ENCODE measurements around the gene EN2. TPM values are rescaled to one million over a fixed set of nuclear protein-coding genes. Genes with fewer than 3 reads are reported as not detected.

EN2 gene
- total RNA-seq, 2 experiments from 2014 or later, result not detected

DNA sequence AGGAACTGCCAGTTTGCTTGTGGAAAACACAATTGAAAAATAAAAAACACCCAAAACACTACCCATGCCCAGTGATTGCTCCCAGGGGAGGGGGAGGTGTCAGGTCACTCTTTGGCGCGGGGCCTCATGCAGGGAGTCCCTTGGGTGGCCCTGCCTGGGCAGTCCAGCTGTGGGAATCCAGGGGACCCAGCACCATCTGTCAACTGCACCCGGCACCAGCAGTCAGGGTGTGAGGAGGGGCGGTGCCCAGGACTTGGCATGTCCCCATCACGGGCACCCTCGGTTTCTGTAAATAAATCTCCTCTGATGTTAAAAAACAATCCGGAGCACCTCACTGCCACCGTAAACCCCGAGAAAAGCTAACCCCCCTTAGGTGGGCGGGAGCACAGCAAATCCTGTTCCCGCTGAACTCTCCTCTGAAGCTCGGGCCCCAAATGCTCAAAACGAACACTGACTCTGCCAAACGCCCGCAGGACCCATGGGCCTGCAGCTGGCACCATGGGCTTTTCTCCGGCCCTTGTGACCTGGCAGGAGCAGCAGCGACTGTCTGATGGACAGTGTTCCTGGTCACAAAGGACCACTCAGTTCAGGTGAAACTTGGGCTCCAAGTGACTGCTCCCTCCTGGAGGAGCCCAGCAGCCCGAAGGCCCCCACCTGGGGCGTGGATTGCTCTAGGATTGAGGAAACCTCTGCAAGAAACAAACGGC, 18.5 kb upstream of the EN2 start:
- TF ChIP-seq, protein P1, sequence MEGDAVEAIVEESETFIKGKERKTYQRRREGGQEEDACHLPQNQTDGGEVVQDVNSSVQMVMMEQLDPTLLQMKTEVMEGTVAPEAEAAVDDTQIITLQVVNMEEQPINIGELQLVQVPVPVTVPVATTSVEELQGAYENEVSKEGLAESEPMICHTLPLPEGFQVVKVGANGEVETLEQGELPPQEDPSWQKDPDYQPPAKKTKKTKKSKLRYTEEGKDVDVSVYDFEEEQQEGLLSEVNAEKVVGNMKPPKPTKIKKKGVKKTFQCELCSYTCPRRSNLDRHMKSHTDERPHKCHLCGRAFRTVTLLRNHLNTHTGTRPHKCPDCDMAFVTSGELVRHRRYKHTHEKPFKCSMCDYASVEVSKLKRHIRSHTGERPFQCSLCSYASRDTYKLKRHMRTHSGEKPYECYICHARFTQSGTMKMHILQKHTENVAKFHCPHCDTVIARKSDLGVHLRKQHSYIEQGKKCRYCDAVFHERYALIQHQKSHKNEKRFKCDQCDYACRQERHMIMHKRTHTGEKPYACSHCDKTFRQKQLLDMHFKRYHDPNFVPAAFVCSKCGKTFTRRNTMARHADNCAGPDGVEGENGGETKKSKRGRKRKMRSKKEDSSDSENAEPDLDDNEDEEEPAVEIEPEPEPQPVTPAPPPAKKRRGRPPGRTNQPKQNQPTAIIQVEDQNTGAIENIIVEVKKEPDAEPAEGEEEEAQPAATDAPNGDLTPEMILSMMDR (IDR thresholded peaks at IDR 0.05), result no peak
- Mint-ChIP-seq H3K36me3 (ENCODE audit: low read depth) (no peaks in the 10 kb centered on the region), H3K27me3 (peaks cover 85% of the 10 kb centered on the region), H3K9me3 (peaks cover 2% of the 10 kb centered on the region), H3K4me1 (ENCODE audit: low read depth) (no peaks in the 10 kb centered on the region), H3K4me3 (no peak overlapping the region), H3K27ac (no peak overlapping the region)
- no peak for ATAC-seq (ENCODE audit: poor library complexity)
- Histone ChIP-seq H3K36me3 (ENCODE audit: insufficient read depth, low read length) (no peaks in the 10 kb centered on the region), H3K4me1 (ENCODE audit: insufficient read depth, low read length) (no peaks in the 10 kb centered on the region), H3K4me3 (ENCODE audit: low read length) (no peak overlapping the region), H3K27ac (ENCODE audit: low read depth in 1 of 2, low read length in 2 of 2) (no peak overlapping the region), H3K9me3 (ENCODE audit: control insufficient read depth in 1 of 2, insufficient read depth in 1 of 2, low read length in 2 of 2) (peaks cover 0 to 15% of the 10 kb centered on the region in 2 experiments), H3K27me3 (ENCODE audit: control insufficient read depth in 1 of 2, insufficient read depth in 2 of 2, low read length in 2 of 2) (peaks cover 27 to 45% of the 10 kb centered on the region in 2 experiments)
- intact Hi-C loops (cut with DNase I, micrococcal nuclease), result no loop called here
- no peak for DNase-seq
- ChIA-PET POLR2A (no interaction called here), CTCF (no interaction called here)

DNA sequence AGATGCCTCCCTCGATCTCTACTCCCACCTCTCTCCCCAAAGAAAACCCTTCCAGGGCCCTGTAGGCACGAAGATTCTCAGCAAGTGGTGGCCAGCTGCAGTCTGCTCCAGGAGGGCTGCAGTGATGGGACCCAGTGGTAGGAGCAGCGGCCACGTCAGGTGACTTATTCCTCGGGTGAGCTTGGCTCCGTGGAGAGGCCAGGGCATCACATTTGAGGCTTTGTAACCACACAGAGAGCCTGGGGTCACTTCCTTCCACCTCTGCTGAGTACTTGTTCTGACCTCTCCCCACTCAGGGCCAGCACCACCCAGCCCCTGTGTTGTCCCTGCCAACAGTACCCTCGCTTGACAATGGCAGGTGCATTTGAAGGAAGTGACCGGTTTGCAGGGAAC, 17.9 kb upstream of the EN2 start:
- CTCF ChIA-PET, result no interaction called here

DNA sequence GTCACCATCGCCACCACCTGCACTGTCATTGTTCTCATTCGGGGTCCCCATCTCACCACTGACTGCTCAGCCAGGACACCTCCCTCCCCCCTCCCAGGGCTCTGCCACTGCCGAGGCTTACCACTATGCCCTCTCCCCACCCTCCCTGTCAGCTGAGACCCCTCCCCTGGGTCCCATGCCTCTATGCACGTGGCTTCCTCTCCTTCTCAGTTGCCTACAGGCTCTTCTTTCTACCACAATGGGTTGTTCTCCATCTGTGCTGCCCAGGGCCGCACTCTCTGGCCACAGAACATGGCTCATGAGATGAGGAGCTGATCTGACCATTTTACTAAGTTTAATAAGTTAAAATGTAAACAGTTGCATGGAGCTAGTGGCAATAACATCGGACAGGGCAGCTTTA, 16.1 kb upstream of the EN2 start:
- POLR2A ChIA-PET, result no interaction called here
- Histone ChIP-seq H3K4me1 (ENCODE audit: insufficient read depth, low read length) (no peaks in the 10 kb centered on the region), H3K36me3 (ENCODE audit: insufficient read depth, low read length) (no peaks in the 10 kb centered on the region), H3K4me3 (ENCODE audit: low read length) (no peak overlapping the region), H3K27me3 (ENCODE audit: control insufficient read depth in 1 of 2, insufficient read depth in 2 of 2, low read length in 2 of 2) (peaks cover 20 to 30% of the 10 kb centered on the region in 2 experiments), H3K9me3 (ENCODE audit: control insufficient read depth in 1 of 2, insufficient read depth in 1 of 2, low read length in 2 of 2) (peaks cover 0 to 15% of the 10 kb centered on the region in 2 experiments), H3K27ac (ENCODE audit: low read depth in 1 of 2, low read length in 2 of 2) (no peak overlapping the region)
- ATAC-seq (ENCODE audit: poor library complexity), result no peak
- no peaks in the 10 kb centered on the region for H3K36me3 Mint-ChIP-seq (ENCODE audit: low read depth)
- DNase-seq, result no peak
- TF ChIP-seq, protein P1 (IDR thresholded peaks at IDR 0.05), result no peak
- intact Hi-C loops (cut with DNase I, micrococcal nuclease), result no loop called here
- no peaks in the 10 kb centered on the region for H3K4me1 Mint-ChIP-seq (ENCODE audit: low read depth)
- H3K27me3 Mint-ChIP-seq, result peaks cover 80% of the 10 kb centered on the region
- no peak overlapping the region for H3K4me3 Mint-ChIP-seq
- H3K27ac Mint-ChIP-seq, result no peak overlapping the region
- no peaks in the 10 kb centered on the region for H3K9me3 Mint-ChIP-seq
- CTCF ChIA-PET, result no interaction called here

More for the DNA sequence above, 17.9 kb upstream of the EN2 start:
- peaks cover 27 to 45% of the 10 kb centered on the region in 2 experiments for H3K27me3 ChIP-seq (ENCODE audit: control insufficient read depth in 1 of 2, insufficient read depth in 2 of 2, low read length in 2 of 2)
- Mint-ChIP-seq H3K4me3 (no peak overlapping the region), H3K4me1 (ENCODE audit: low read depth) (no peaks in the 10 kb centered on the region), H3K9me3 (peaks cover 2% of the 10 kb centered on the region), H3K36me3 (ENCODE audit: low read depth) (no peaks in the 10 kb centered on the region), H3K27ac (no peak overlapping the region), H3K27me3 (peaks cover 85% of the 10 kb centered on the region)
- POLR2A ChIA-PET, result no interaction called here
- intact Hi-C loops (cut with DNase I, micrococcal nuclease), result no loop called here
- ATAC-seq (ENCODE audit: poor library complexity), result no peak
- H3K9me3 ChIP-seq (ENCODE audit: control insufficient read depth in 1 of 2, insufficient read depth in 1 of 2, low read length in 2 of 2), result peaks cover 0 to 15% of the 10 kb centered on the region in 2 experiments
- TF ChIP-seq, protein P1 (IDR thresholded peaks at IDR 0.05), result no peak
- H3K4me1 ChIP-seq (ENCODE audit: insufficient read depth, low read length), result no peaks in the 10 kb centered on the region
- H3K36me3 ChIP-seq (ENCODE audit: insufficient read depth, low read length), result no peaks in the 10 kb centered on the region
- H3K4me3 ChIP-seq (ENCODE audit: low read length), result no peak overlapping the region
- DNase-seq, result no peak
- H3K27ac ChIP-seq (ENCODE audit: low read depth in 1 of 2, low read length in 2 of 2), result no peak overlapping the region

Measured in CD4-positive, alpha-beta T cell (primary cell).